GM23338 (cell line): Measurements from ENCODE around the gene UBE2H. TPM values are rescaled to one million over a fixed set of nuclear protein-coding genes. Genes with fewer than 3 reads are reported as not detected.

Experiments used
- ATAC-seq: fragments of 200-7000 bp; cut with Tn5 transposase; 3 replicates; pipeline ENCODE4 v1.9.1; 2020
- DNase-seq: peaks from one replicate; pipeline ENCODE4 v3.0.0-alpha.2; 2015; ENCODE audit warnings: low spot score
- H2AFZ ChIP-seq: fragments of 200-600 bp; sonication (generic); 2 replicates; pipeline ENCODE4 v1.8.0; 2016; ENCODE audit warnings: antibody characterized with exemption, mild to moderate bottlenecking, moderate library complexity
- H3F3A ChIP-seq: fragments of 200-600 bp; sonication (generic); replicated peaks from 2 replicates; pipeline ENCODE4 v1.8.0; 2017; ENCODE audit warnings: antibody characterized with exemption, mixed run types, low read depth
- H3K27ac ChIP-seq: fragments of 200-600 bp; sonication (generic); 2 replicates; pipeline ENCODE4 v1.6.1; 2016; ENCODE audit warnings: low read depth
- H3K27me3 ChIP-seq: fragments of 200-600 bp; sonication (generic); 2 replicates; pipeline ENCODE4 v1.8.0; 2016; ENCODE audit warnings: mild to moderate bottlenecking, mixed run types, moderate library complexity; ENCODE audit not compliant: insufficient read depth
- H3K36me3 ChIP-seq: fragments of 200-600 bp; sonication (generic); 2 replicates; pipeline ENCODE4 v1.8.0; 2016; ENCODE audit warnings: mild to moderate bottlenecking; ENCODE audit not compliant: insufficient read depth
- H3K4me1 ChIP-seq: fragments of 200-600 bp; sonication (generic); 2 replicates; pipeline ENCODE4 v1.8.0; 2016; ENCODE audit warnings: mild to moderate bottlenecking, moderate library complexity; ENCODE audit not compliant: insufficient read depth
- H3K4me2 ChIP-seq: fragments of 200-600 bp; sonication (generic); 2 replicates; pipeline ENCODE4 v1.7.1; 2017; ENCODE audit warnings: mixed run types
- H3K4me3 ChIP-seq: fragments of 200-600 bp; sonication (generic); 2 replicates; pipeline ENCODE4 v1.6.1; 2016; ENCODE audit warnings: mixed run types
- H3K79me2 ChIP-seq: fragments of 200-600 bp; sonication (generic); replicated peaks from 2 replicates; pipeline ENCODE4 v1.8.0; 2017; ENCODE audit warnings: mild to moderate bottlenecking; ENCODE audit not compliant: insufficient read depth
- H3K9me2 ChIP-seq: fragments of 200-600 bp; sonication (generic); 2 replicates; pipeline ENCODE4 v1.8.0; 2017; ENCODE audit not compliant: insufficient read depth
- H4K20me1 ChIP-seq: fragments of 200-600 bp; sonication (generic); replicated peaks from 2 replicates; pipeline ENCODE4 v1.8.0; 2017; ENCODE audit warnings: mild to moderate bottlenecking; ENCODE audit not compliant: insufficient read depth
- H3K27ac Mint-ChIP-seq: 2 replicates; pipeline ENCODE4 v1.8.0; 2020; ENCODE audit warnings: inconsistent platforms, mild to moderate bottlenecking, moderate library complexity, mixed read lengths
- H3K27me3 Mint-ChIP-seq: 3 replicates; pipeline ENCODE4 v1.8.0; 2022; ENCODE audit warnings: low read depth, mild to moderate bottlenecking, moderate library complexity, mixed read lengths, inconsistent platforms; ENCODE audit not compliant: insufficient read depth, poor library complexity
- H3K36me3 Mint-ChIP-seq: 3 replicates; pipeline ENCODE4 v1.8.0; 2021; ENCODE audit warnings: low read depth, mild to moderate bottlenecking, inconsistent platforms, moderate library complexity, mixed read lengths
- H3K4me1 Mint-ChIP-seq: 3 replicates; pipeline ENCODE4 v1.8.0; 2020; ENCODE audit warnings: mild to moderate bottlenecking, inconsistent platforms, mixed read lengths
- H3K4me3 Mint-ChIP-seq: 3 replicates; pipeline ENCODE4 v1.8.0; 2021; ENCODE audit warnings: moderate library complexity, mild to moderate bottlenecking, inconsistent platforms, mixed read lengths
- H3K9me3 Mint-ChIP-seq: 3 replicates; pipeline ENCODE4 v1.8.0; 2020; ENCODE audit warnings: moderate library complexity, mild to moderate bottlenecking, inconsistent platforms, mixed read lengths
- CTCF ChIP-seq, 2 experiments: fragments of 200-600 bp in 1 of 2; sonication (generic) in 1 of 2; conservative IDR thresholded peaks; 2 replicates each; pipeline versions ENCODE4 v1.5.1 to v1.6.1; 2016 to 2017; ENCODE audit warnings: antibody characterized with exemption in 2 of 2, low read depth in 2 of 2, mild to moderate bottlenecking in 2 of 2, moderate library complexity in 1 of 2
- ETS1 ChIP-seq: IDR thresholded peaks from 2 replicates; pipeline ENCODE4 v1.6.1; 2016; ENCODE audit warnings: antibody characterized with exemption
- NANOG ChIP-seq: IDR thresholded peaks from 2 replicates; pipeline ENCODE4 v1.6.1; 2016; ENCODE audit warnings: antibody characterized with exemption, borderline replicate concordance
- REST ChIP-seq: IDR thresholded peaks from one replicate; pipeline ENCODE4 v1.6.1; 2018; ENCODE audit warnings: antibody characterized with exemption; ENCODE audit not compliant: unreplicated experiment
- STAT1 ChIP-seq: IDR thresholded peaks from one replicate; pipeline ENCODE4 v1.6.1; 2016; ENCODE audit warnings: antibody characterized with exemption; ENCODE audit not compliant: unreplicated experiment
- polyA plus RNA-seq: library from polyadenylated mRNA; unstranded; fragments of >200 nt; fragmentation: Nextera tagmentation; extraction: Ambion mirVana; gene quantifications from 2 replicates; pipeline ENCODE4 v1.2.1, GENCODE V29; 2016
- total RNA-seq: library from RNA; depleted of rRNA; stranded (reverse); fragments of >200 nt; shearing (Covaris generic); gene quantifications from 2 replicates; pipeline ENCODE4 v1.2.3, GENCODE V29; 2014

Gene UBE2H
- total and polyA plus RNA-seq, 2 experiments from 2014 or later, result 40.8 to 86.5 TPM

- peak; percentile 47 for DNase-seq
Measured at GRCh38 chr7:129952086-129952652, 591 bp downstream of the UBE2H start.

More at GRCh38 chr7:129952086-129952652, 591 bp downstream of the UBE2H start:
- Histone ChIP-seq H3K4me2 (peak overlapping the region; percentile 72), H3K9me2 (0 out of 2 replicates have a peak, but pooled peaks cover 3% of the 10 kb centered on the region), H3K4me1 (peaks cover 17% of the 10 kb centered on the region), H4K20me1 (no peaks in the 10 kb centered on the region), H3F3A (peaks cover 7% of the 10 kb centered on the region; the same call in 1 of the 2 replicates), H3K79me2 (peaks cover 38% of the 10 kb centered on the region), H3K4me3 (peak overlapping the region; percentile 63), H3K27me3 (no peaks in the 10 kb centered on the region), H2AFZ (no peak overlapping the region), H3K27ac (peak overlapping the region; percentile 95; the same call in 1 of the 2 replicates), H3K36me3 (no peaks in the 10 kb centered on the region)
- no peaks in the 10 kb centered on the region for H3K9me3 Mint-ChIP-seq
- H3K4me1 Mint-ChIP-seq, result peaks cover 20% of the 10 kb centered on the region
- peaks cover 8% of the 10 kb centered on the region for H3K27me3 Mint-ChIP-seq
- TF ChIP-seq CTCF (conservative IDR thresholded peaks at IDR 0.05; ENCODE audit: low read depth in 2 of 2), result 0 out of 4 replicates have a peak, but pooled peaks of 1 of the 2 experiments have one; percentile 5
- no peak for TF ChIP-seq ETS1
- TF ChIP-seq NANOG, result no peak
- no peak for TF ChIP-seq STAT1
- no peak for TF ChIP-seq REST
- peak; percentile 7 for ATAC-seq
- H3K4me3 Mint-ChIP-seq, result no peak overlapping the region
- peaks cover 7% of the 10 kb centered on the region for H3K36me3 Mint-ChIP-seq
- H3K27ac Mint-ChIP-seq, result no peak overlapping the region; the same call in 1 of the 2 replicates
